CD4-positive, CD25-positive, alpha-beta regulatory T cell (primary cell): ENCODE measurements around the gene RAB14. TPM values are rescaled to one million over a fixed set of nuclear protein-coding genes. Genes with fewer than 3 reads are reported as not detected.

ENCODE experiments used
- ATAC-seq, 2 donors: fragments of 150-1000 bp; cut with Tn5 transposase; one replicate each; pipeline ENCODE4 v1.10.0; 2021; ENCODE audit warnings: low read depth in 2 of 2, moderate number of reproducible peaks in 2 of 2, moderate library complexity in 1 of 2
- DNase-seq, 3 donors: peaks; one replicate each; pipeline versions ENCODE4 v3.0.0 to v3.0.0-alpha.2; 2012 to 2022; ENCODE audit warnings: mixed read lengths in 1 of 3
- H3K27ac ChIP-seq: one replicate; pipeline ENCODE4 v1.7.0; 2013; ENCODE audit warnings: mild to moderate bottlenecking, low read length; ENCODE audit not compliant: insufficient read depth, poor library complexity, severe bottlenecking
- H3K27me3 ChIP-seq: one replicate; pipeline ENCODE4 v1.7.0; 2013; ENCODE audit warnings: low read length; ENCODE audit not compliant: control insufficient read depth, insufficient read depth
- H3K36me3 ChIP-seq: one replicate; pipeline ENCODE4 v1.7.0; 2013; ENCODE audit warnings: mild to moderate bottlenecking, low read length, moderate library complexity; ENCODE audit not compliant: control insufficient read depth, insufficient read depth
- H3K4me1 ChIP-seq: 2 replicates; pipeline ENCODE4 v1.7.0; 2013; ENCODE audit warnings: mild to moderate bottlenecking, low read length; ENCODE audit not compliant: insufficient read depth, control insufficient read depth, poor library complexity, severe bottlenecking
- H3K4me3 ChIP-seq: one replicate; pipeline ENCODE4 v1.7.0; 2013; ENCODE audit warnings: low read depth, mild to moderate bottlenecking, low read length, moderate library complexity
- H3K9me3 ChIP-seq, 2 experiments: 1 replicate in 1 of 2; 2 replicates in 1 of 2; pipeline ENCODE4 v1.7.0; 2013; ENCODE audit warnings: low read length in 2 of 2, mild to moderate bottlenecking in 1 of 2, moderate library complexity in 1 of 2; ENCODE audit not compliant: control insufficient read depth in 2 of 2
- H3K27ac Mint-ChIP-seq, 3 donors: one replicate each; pipeline ENCODE4 v1.8.0; 2020 to 2022; ENCODE audit warnings: mild to moderate bottlenecking in 3 of 3, mixed read lengths in 3 of 3, moderate library complexity in 2 of 3
- H3K27me3 Mint-ChIP-seq: one replicate; pipeline ENCODE4 v1.8.0; 2022; ENCODE audit warnings: mild to moderate bottlenecking, mixed read lengths
- H3K36me3 Mint-ChIP-seq: one replicate; pipeline ENCODE4 v1.8.0; 2020; ENCODE audit warnings: mixed read lengths
- H3K4me1 Mint-ChIP-seq, 4 donors: one replicate each; pipeline ENCODE4 v1.8.0; 2020 to 2022; ENCODE audit warnings: mixed read lengths in 4 of 4, mild to moderate bottlenecking in 1 of 4
- H3K4me3 Mint-ChIP-seq, 4 donors: one replicate each; pipeline ENCODE4 v1.8.0; 2020 to 2022; ENCODE audit warnings: mild to moderate bottlenecking in 4 of 4, mixed read lengths in 4 of 4, moderate library complexity in 3 of 4
- H3K9me3 Mint-ChIP-seq, 7 donors: one replicate each; pipeline ENCODE4 v1.8.0; 2020 to 2022; ENCODE audit warnings: mixed read lengths in 7 of 7, mild to moderate bottlenecking in 3 of 7, moderate library complexity in 2 of 7
- polyA plus RNA-seq, 4 donors: library from polyadenylated mRNA; unstranded; fragments of 300-500 nt; fragmentation: Illumina TruSeq; gene quantifications; one replicate each; pipeline ENCODE4 v1.2.3, GENCODE V29; 2021
- total RNA-seq: library from RNA; stranded (reverse); gene quantifications from one replicate; pipeline ENCODE4 v1.2.3, GENCODE V29; 2022

RAB14 gene
- total and polyA plus RNA-seq, 5 donors from 2014 or later, result 36.8 to 56.8 (median 50.7) TPM

GRCh38 chr9:121196389-121196788 lies 5.3 kb downstream of the RAB14 start:
- DNase-seq (no peak), ATAC-seq (no peak)
- Mint-ChIP-seq H3K4me1 (peaks cover 65 to 90% (median 76%) of the 10 kb centered on the region in 4 donors), H3K4me3 (peak overlapping the region; percentile 66 to 98 (median 86)), H3K27me3 (no peaks in the 10 kb centered on the region), H3K27ac (peak overlapping the region; percentile 26 to 64 (median 56)), H3K36me3 (no peaks in the 10 kb centered on the region), H3K9me3 (no peaks in the 10 kb centered on the region)
- H3K36me3 ChIP-seq, result peaks cover 2% of the 10 kb centered on the region
- H3K9me3 ChIP-seq, result no peaks in the 10 kb centered on the region
- peak overlapping the region; percentile 86 for H3K4me3 ChIP-seq
- H3K4me1 ChIP-seq, result peaks cover 87% of the 10 kb centered on the region
- H3K27me3 ChIP-seq, result no peaks in the 10 kb centered on the region
- H3K27ac ChIP-seq, result no peak overlapping the region

GRCh38 chr9:121194730-121195129 lies 6.9 kb downstream of the RAB14 start:
- Mint-ChIP-seq H3K4me1 (peaks cover 71 to 94% (median 83%) of the 10 kb centered on the region in 4 donors), H3K36me3 (peaks cover 4% of the 10 kb centered on the region), H3K27me3 (no peaks in the 10 kb centered on the region), H3K27ac (peak overlapping the region in 1 of 3 donors; percentile 77), H3K9me3 (no peaks in the 10 kb centered on the region), H3K4me3 (peak overlapping the region in 2 of 4 donors; percentile 37)
- Histone ChIP-seq H3K4me3 (peak overlapping the region; percentile 86), H3K27me3 (no peaks in the 10 kb centered on the region), H3K27ac (no peak overlapping the region), H3K9me3 (no peaks in the 10 kb centered on the region), H3K4me1 (peaks cover 86% of the 10 kb centered on the region), H3K36me3 (peaks cover 12% of the 10 kb centered on the region)
- peak in 1 of 2 donors; percentile 25 for ATAC-seq
- DNase-seq, result no peak

GRCh38 chr9:121192959-121193640 lies 8.6 kb downstream of the RAB14 start:
- peak overlapping the region in 2 of 3 donors; percentile 46 to 77 for H3K27ac Mint-ChIP-seq
- H3K4me1 Mint-ChIP-seq, result peaks cover 65 to 90% (median 76%) of the 10 kb centered on the region in 4 donors
- H3K36me3 ChIP-seq, result peaks cover 25% of the 10 kb centered on the region
- no peaks in the 10 kb centered on the region for H3K9me3 ChIP-seq
- H3K27me3 Mint-ChIP-seq, result no peaks in the 10 kb centered on the region
- peak overlapping the region in 2 of 4 donors; percentile 16 to 37 for H3K4me3 Mint-ChIP-seq
- peaks cover 8% of the 10 kb centered on the region for H3K36me3 Mint-ChIP-seq
- H3K27ac ChIP-seq, result peak overlapping the region; percentile 64
- H3K9me3 Mint-ChIP-seq, result no peaks in the 10 kb centered on the region
- no peaks in the 10 kb centered on the region for H3K27me3 ChIP-seq
- ATAC-seq (peak in 1 of 2 donors; percentile 42), DNase-seq (no peak)
- H3K4me1 ChIP-seq, result peaks cover 75% of the 10 kb centered on the region
- H3K4me3 ChIP-seq, result peak overlapping the region; percentile 86

- no peaks in the 10 kb centered on the region for H3K9me3 Mint-ChIP-seq
- Histone ChIP-seq H3K4me1 (peaks cover 69% of the 10 kb centered on the region), H3K27me3 (no peaks in the 10 kb centered on the region), H3K27ac (peak overlapping the region; percentile 64), H3K36me3 (peaks cover 25% of the 10 kb centered on the region), H3K9me3 (no peaks in the 10 kb centered on the region), H3K4me3 (peak overlapping the region; percentile 86)
- peaks cover 65 to 90% (median 78%) of the 10 kb centered on the region in 4 donors for H3K4me1 Mint-ChIP-seq
- H3K4me3 Mint-ChIP-seq, result peak overlapping the region; percentile 33 to 68 (median 36)
- H3K27ac Mint-ChIP-seq, result peak overlapping the region in 1 of 3 donors; percentile 77
- H3K36me3 Mint-ChIP-seq, result peaks cover 8% of the 10 kb centered on the region
- no peak for ATAC-seq
- H3K27me3 Mint-ChIP-seq, result no peaks in the 10 kb centered on the region
- no peak for DNase-seq
Observed at GRCh38 chr9:121192518-121192917, 9.2 kb downstream of the RAB14 start.

GRCh38 chr9:121191235-121191634 lies 10.4 kb downstream of the RAB14 start:
- Mint-ChIP-seq H3K9me3 (no peaks in the 10 kb centered on the region), H3K4me1 (peaks cover 62 to 86% (median 78%) of the 10 kb centered on the region in 4 donors), H3K27me3 (no peaks in the 10 kb centered on the region), H3K36me3 (peaks cover 12% of the 10 kb centered on the region), H3K4me3 (peak overlapping the region in 2 of 4 donors; percentile 18 to 37), H3K27ac (peak overlapping the region; percentile 10 to 74 (median 29))
- peak overlapping the region; percentile 25 for H3K27ac ChIP-seq
- ATAC-seq (no peak), DNase-seq (no peak)
- H3K9me3 ChIP-seq, result no peaks in the 10 kb centered on the region
- peaks cover 25% of the 10 kb centered on the region for H3K36me3 ChIP-seq
- H3K4me3 ChIP-seq, result peak overlapping the region; percentile 45
- no peaks in the 10 kb centered on the region for H3K27me3 ChIP-seq
- peaks cover 60% of the 10 kb centered on the region for H3K4me1 ChIP-seq

- H3K9me3 Mint-ChIP-seq, result no peaks in the 10 kb centered on the region
- peaks cover 23% of the 10 kb centered on the region for H3K36me3 Mint-ChIP-seq
- H3K4me3 Mint-ChIP-seq, result no peak overlapping the region
- H3K4me1 Mint-ChIP-seq, result peaks cover 63 to 86% (median 77%) of the 10 kb centered on the region in 4 donors
- no peaks in the 10 kb centered on the region for H3K9me3 ChIP-seq
- DNase-seq, result no peak
- H3K36me3 ChIP-seq, result peaks cover 25% of the 10 kb centered on the region
- H3K4me1 ChIP-seq, result peaks cover 60% of the 10 kb centered on the region
- H3K27ac ChIP-seq, result peak overlapping the region; percentile 38
- H3K27me3 ChIP-seq, result no peaks in the 10 kb centered on the region
- no peak overlapping the region for H3K4me3 ChIP-seq
- H3K27ac Mint-ChIP-seq, result peak overlapping the region in 1 of 3 donors; percentile 45
- no peak for ATAC-seq
- H3K27me3 Mint-ChIP-seq, result no peaks in the 10 kb centered on the region
Observed at GRCh38 chr9:121189660-121190059, 12.0 kb downstream of the RAB14 start.

GRCh38 chr9:121189006-121189405 lies 12.7 kb downstream of the RAB14 start:
- no peak for ATAC-seq
- Mint-ChIP-seq H3K27me3 (no peaks in the 10 kb centered on the region), H3K4me3 (no peak overlapping the region), H3K9me3 (no peaks in the 10 kb centered on the region), H3K27ac (peak overlapping the region; percentile 3 to 41 (median 26)), H3K4me1 (peaks cover 64 to 86% (median 74%) of the 10 kb centered on the region in 4 donors), H3K36me3 (peaks cover 23% of the 10 kb centered on the region)
- DNase-seq, result no peak
- peaks cover 29% of the 10 kb centered on the region for H3K36me3 ChIP-seq
- H3K9me3 ChIP-seq, result no peaks in the 10 kb centered on the region
- no peak overlapping the region for H3K4me3 ChIP-seq
- no peaks in the 10 kb centered on the region for H3K27me3 ChIP-seq
- peaks cover 58% of the 10 kb centered on the region for H3K4me1 ChIP-seq
- H3K27ac ChIP-seq, result peak overlapping the region; percentile 27
